ENCODE results near the gene AGRN. TPM values are rescaled to one million over a fixed set of nuclear protein-coding genes. Genes with fewer than 3 reads are reported as not detected.

AGRN gene
- total RNA-seq, 1 donor from 2014 or later: 374 TPM

DNA sequence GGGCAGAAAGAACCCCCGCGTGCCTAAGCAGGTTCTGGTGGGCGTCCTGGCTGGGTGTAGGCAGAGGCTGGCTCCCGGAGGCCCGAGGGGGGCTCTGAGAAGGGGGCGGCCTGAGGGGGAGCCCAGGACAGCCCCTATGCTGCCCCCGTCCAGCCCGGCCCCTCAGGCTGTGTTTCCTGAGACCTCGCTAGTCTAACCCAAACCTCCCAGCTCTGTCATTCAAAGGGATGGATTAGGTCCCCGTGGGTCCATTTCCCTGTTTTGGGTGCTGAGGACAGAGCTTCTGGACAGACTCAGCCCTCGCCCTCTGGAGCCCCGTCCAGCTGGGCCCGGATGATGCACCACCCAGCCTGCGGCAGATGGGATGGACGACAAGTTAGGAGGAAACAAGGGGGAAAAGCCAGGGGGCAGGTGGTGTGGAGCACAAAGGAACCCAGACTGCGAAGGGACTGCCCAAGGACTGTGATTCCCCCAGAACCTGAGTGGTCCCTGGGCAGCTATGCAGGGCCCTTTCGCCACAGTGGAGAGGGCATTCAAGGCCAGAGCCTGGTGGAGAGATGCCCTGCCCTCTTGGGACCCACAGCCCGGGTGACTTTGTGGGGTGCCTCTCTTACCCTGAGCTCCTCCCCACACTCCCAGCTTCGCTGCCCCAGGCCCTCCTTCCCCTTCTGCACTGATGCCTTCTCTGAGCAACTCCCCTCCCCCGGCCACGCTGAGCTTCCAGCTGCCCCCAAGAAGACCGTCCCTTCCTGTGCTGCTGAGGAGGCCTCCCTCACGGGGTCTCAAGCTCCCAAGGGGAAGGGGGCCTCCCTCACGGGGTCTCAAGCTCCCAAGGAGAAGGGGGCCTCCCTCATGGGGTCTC is 22.8 kb upstream of the AGRN start:
- H3K9me3 Mint-ChIP-seq (ENCODE audit: unreplicated experiment): peaks cover 5% of the 10 kb centered on the region
- no peak overlapping the region for H3K27ac Mint-ChIP-seq (ENCODE audit: unreplicated experiment)
- peaks cover 14% of the 10 kb centered on the region for H3K36me3 Mint-ChIP-seq (ENCODE audit: low read depth, unreplicated experiment)
- peak overlapping the region; percentile 49 for H3K4me3 Mint-ChIP-seq (ENCODE audit: unreplicated experiment)
- DNase-seq (ENCODE audit: low spot score): peak; percentile 9
- H3K27me3 Mint-ChIP-seq (ENCODE audit: unreplicated experiment): peaks cover 18% of the 10 kb centered on the region
- peaks cover 3% of the 10 kb centered on the region for H3K4me1 Mint-ChIP-seq (ENCODE audit: unreplicated experiment)
- no peak for TF ChIP-seq CTCF (IDR thresholded peaks at IDR 0.05; ENCODE audit: unreplicated experiment)

GRCh38 chr1:997713-997992 is 22.3 kb upstream of the AGRN start:
- peaks cover 12% of the 10 kb centered on the region for H3K36me3 Mint-ChIP-seq (ENCODE audit: low read depth, unreplicated experiment)
- no peak for TF ChIP-seq CTCF (IDR thresholded peaks at IDR 0.05; ENCODE audit: unreplicated experiment)
- H3K27ac Mint-ChIP-seq (ENCODE audit: unreplicated experiment): no peak overlapping the region
- DNase-seq (ENCODE audit: low spot score): peak; percentile 4
- H3K27me3 Mint-ChIP-seq (ENCODE audit: unreplicated experiment): peaks cover 18% of the 10 kb centered on the region
- no peak overlapping the region for H3K4me3 Mint-ChIP-seq (ENCODE audit: unreplicated experiment)
- peaks cover 2% of the 10 kb centered on the region for H3K9me3 Mint-ChIP-seq (ENCODE audit: unreplicated experiment)
- peaks cover 3% of the 10 kb centered on the region for H3K4me1 Mint-ChIP-seq (ENCODE audit: unreplicated experiment)

- H3K36me3 Mint-ChIP-seq (ENCODE audit: low read depth, unreplicated experiment): peaks cover 9% of the 10 kb centered on the region
- peaks cover 16% of the 10 kb centered on the region for H3K27me3 Mint-ChIP-seq (ENCODE audit: unreplicated experiment)
- H3K4me1 Mint-ChIP-seq (ENCODE audit: unreplicated experiment): peaks cover 5% of the 10 kb centered on the region
- no peaks in the 10 kb centered on the region for H3K9me3 Mint-ChIP-seq (ENCODE audit: unreplicated experiment)
- DNase-seq (ENCODE audit: low spot score): peak; percentile 30
- H3K27ac Mint-ChIP-seq (ENCODE audit: unreplicated experiment): no peak overlapping the region
- H3K4me3 Mint-ChIP-seq (ENCODE audit: unreplicated experiment): peak overlapping the region; percentile 77
- no peak for TF ChIP-seq CTCF (IDR thresholded peaks at IDR 0.05; ENCODE audit: unreplicated experiment)
These were observed 21.8 kb upstream of the AGRN start for GRCh38 chr1:997993-998744.

DNA sequence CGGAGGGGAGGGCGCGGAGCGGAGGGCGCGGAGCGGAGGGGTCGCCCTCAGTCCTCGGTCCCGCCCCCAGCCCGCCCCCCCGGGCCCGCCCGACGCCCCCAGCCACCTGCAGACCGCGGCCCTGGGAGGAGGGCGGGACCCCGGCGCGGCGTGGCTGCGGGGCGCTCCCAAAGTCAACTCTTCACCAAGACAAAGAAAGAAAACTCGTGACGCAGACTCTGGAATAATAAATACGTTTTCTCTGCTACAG is 21.2 kb upstream of the AGRN start:
- Mint-ChIP-seq H3K36me3 (ENCODE audit: low read depth, unreplicated experiment) (peaks cover 9% of the 10 kb centered on the region), H3K9me3 (ENCODE audit: unreplicated experiment) (no peaks in the 10 kb centered on the region), H3K27ac (ENCODE audit: unreplicated experiment) (no peak overlapping the region), H3K4me3 (ENCODE audit: unreplicated experiment) (no peak overlapping the region), H3K27me3 (ENCODE audit: unreplicated experiment) (peaks cover 16% of the 10 kb centered on the region), H3K4me1 (ENCODE audit: unreplicated experiment) (peaks cover 8% of the 10 kb centered on the region)
- TF ChIP-seq CTCF (IDR thresholded peaks at IDR 0.05; ENCODE audit: unreplicated experiment): no peak
- DNase-seq (ENCODE audit: low spot score): no peak

Data from endothelial cell (in vitro differentiated cells).